ENCODE results near the gene PRPH.

Gene PRPH

GRCh38 chr12:49347311-49348193 is 52.6 kb downstream of the PRPH start:
- DNase-seq: peak; percentile 80
